Fibroblast of peridontal ligament (primary cell): ENCODE measurements around the gene TPRA1.
"Not testable (repeated sequence)": the region's sequence is repeated elsewhere in the genome, so short reads cannot be mapped to it uniquely, and the experiment has no call there.

Experiments used
- DNase-seq: peaks from one replicate; pipeline ENCODE4 v3.0.0-alpha.2; 2010; ENCODE audit errors: extremely low read depth

Gene TPRA1

DNA sequence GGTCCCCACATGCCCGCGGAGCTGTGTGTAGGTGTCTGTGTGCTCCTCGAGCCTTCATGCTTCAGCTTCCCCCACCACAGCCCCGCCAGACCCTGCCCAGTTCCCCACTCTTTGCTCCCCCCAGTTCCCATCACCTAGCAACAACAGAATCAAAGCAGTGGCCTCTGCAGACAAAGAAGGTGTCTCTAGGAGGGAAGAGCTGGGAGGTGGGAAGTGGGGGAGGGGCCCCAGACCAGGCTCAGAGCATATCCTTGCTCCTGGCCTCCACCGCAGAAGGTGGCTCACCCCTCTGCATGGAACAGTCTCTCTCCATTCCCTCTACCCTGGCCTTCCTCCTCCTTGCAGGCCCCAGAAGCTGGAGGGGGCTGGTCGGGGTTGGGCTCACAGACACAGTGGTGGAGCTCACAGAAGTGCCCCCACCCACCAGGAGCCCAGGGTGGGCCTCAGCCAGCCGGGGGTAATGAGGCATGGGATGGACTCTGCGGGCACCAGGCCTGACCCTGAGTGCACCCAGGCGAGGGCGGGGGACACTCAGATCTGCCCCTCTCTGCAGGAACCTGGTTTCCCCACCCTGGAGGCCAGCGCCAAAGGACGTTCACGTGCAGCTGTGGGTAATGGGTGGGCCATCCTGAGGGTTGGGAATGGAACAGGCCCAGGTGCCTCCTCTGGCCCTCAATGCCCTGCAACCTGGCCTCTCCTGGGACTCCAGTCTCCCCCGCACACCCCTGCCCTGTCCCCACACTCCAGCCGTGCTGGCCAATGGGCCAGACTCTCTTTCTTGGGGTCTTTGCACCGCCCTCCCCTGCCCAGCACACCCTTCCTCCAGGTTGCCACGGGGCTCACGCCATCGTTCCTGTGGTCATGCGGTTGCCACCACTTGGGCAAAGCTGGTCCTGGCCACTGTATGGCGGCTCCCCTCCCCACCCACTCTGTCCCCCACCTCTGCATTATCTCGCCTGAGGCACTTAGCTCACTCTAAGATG lies 53.4 kb downstream of the TPRA1 start:
- no peak for DNase-seq

DNA sequence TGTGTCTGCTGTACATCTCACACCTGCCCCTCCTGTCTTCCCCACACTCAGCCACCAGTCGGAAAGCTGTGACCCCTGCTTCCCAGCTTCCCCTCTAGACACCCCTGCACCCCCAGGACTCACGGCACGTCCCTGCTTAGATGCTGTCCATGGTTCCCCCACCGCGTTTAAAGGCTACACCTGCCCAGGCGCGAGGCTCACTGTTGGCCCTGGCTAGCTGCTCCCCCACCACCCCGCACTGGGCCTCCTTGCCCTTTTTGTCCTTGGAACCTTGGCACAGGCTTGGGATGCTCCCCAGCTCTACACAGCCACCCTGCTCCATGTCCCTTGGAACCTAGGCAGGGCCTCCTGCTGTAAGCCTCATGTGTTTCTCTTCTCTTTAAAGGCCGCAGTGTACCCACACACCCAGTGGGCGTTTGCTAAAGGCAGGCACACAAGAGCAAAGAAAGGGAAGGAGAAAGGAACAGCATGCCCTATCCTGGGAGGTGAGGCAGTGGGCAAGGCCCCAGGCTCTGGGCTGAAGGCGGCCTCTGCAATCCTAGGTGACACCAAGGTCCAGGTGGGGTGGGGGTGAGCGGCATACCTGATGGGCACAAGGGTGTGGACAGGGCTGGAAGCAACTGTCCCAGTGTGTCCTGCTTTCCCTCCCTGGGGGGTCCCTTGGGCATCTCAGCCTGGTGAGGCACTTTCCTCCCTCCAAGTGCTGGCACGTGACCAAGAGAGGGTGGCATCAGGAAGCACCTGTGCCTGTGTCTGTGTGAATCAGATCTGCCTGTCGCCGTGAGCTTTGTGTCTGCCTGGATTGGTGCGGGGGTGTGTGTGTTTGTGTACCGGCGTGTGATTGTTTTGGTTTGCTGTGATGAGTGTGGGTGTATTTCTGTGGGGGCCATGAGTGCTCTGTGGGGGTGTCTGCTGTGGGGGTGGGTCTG lies 54.4 kb downstream of the TPRA1 start:
- no peak for DNase-seq

DNA sequence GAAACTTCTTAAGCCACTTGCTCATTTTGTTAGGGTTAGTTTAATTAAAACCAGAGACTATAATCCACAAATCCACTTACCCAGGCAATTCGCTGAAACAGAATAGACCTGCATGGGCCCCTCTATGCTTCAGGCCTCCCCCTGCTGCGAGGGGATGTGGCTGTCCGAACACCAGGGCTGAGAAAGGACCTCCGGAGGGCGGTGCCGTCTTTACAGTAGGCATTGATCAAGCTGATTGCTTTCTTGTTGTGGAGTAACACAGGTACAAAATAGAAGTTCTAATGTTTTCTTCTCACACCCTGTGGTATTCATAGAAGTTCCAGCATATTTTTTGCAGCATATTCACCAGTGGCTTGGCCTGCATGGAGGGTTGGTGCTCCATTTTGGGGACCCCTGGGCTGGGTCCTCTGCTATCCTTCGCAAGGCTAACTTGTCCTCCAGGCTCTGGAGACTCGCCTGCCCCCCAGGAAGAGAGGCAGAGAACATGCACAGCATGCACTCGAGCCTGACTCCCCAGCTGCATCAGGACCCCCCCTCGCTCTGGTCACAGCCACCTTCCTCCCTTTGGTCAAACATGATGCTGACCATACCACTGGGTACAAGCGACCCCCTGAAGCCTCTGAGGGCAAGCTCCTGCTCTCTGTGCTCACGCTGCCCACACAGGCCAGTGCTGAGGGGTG lies 55.3 kb downstream of the TPRA1 start:
- DNase-seq = no peak

DNA sequence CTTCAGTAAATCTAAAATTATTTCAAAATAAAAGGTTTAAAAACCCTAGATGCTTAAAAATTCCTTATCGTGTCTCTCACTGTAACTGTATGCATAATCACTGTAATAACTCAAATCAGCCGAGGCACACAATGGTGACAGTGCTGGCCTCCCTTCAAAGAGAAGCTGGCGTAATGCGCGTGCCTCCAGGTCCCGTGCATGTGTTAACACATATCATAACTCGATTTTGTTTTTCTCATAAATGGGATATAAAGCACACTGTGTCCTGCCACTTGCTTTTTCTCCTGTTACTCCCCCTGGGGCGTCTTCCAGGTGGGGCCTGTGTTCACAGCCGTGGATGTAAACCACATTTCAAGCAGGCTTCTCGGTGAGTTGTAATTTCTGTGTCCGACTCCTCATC lies 56.0 kb downstream of the TPRA1 start:
- DNase-seq = no peak

DNA sequence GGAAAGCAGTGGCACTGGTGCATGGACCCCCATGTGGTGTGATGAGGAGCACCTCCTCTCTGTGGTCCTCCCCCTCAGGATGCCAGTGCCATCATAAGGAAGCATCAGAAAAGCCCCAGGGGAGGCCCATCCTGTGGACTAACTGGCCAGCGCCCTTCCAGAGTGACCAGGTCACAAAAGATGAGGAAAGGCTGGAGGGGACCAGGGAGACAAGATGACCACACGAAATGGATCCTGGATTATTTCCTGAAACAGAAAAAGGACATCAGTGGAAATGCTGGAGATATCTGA lies 56.4 kb downstream of the TPRA1 start:
- DNase-seq = no peak

DNA sequence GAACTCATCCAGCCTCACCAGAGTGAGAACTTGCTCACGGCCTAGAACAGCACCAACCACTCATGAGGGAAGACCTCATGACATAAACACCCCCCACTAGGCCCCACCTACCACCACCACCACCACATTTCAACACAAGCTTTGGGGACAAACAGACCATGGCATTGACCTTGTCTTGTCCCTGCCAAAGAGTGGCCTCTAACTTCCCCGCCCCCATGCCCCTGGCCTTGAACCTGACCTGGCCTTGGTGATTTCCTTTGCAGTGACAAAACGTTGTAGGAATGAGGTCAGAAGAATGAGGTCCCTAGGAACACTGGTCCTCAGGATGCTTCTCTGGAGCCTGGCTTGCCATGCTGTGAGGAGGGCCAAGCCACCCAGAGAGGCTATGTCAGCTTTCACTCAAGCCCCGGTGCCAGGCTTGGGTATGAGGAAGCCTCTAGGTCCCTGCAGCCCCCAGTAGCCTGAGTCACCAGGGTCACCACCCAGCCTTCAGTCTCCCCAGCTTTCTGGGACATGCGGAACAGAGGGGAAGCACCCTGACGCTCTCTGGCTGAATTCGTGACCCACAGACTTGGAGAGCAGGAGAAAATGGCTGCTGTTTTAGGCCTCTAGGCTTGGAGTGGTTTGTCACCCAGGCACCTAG lies 57.9 kb downstream of the TPRA1 start:
- DNase-seq = no peak

DNA sequence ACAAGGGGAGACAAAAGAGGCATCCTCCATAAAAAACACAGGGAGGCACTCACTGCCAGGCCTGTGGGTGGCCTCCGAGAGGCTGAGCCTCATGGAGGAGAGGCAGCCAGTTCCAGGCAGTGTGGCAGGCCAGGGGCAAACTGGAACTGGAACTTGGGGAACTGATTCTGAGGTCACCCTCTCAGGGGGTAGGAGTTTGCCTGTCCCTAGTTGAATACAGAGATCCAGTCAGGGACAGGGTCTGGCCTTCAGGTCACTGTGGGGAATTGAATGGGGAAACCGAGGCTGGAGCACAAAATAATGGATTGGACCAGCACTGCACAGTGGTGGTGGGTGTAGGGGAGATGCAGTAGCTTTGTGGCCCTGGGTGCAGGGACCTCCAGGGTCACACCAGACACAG lies 58.7 kb downstream of the TPRA1 start:
- DNase-seq = no peak

DNA sequence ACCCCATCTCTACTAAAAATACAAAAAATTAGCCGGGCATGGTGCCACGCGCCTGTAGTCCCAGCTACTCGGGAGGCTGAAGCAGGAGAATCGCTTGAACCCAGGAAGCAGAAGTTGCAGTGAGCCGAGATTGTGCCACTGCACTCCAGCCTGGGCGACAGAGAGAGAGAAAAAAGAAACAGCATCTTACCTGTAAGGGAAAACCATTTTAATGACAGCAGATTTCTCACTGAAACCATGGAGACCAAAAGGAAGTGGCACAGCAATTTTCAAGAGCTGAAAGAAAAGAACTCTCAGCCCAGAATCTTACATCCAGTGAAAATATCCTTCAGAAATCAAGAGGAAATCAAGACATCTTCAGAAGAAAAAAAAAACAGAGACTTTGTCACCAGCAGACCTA lies 59.7 kb downstream of the TPRA1 start:
- not testable (repeated sequence) for DNase-seq

DNA sequence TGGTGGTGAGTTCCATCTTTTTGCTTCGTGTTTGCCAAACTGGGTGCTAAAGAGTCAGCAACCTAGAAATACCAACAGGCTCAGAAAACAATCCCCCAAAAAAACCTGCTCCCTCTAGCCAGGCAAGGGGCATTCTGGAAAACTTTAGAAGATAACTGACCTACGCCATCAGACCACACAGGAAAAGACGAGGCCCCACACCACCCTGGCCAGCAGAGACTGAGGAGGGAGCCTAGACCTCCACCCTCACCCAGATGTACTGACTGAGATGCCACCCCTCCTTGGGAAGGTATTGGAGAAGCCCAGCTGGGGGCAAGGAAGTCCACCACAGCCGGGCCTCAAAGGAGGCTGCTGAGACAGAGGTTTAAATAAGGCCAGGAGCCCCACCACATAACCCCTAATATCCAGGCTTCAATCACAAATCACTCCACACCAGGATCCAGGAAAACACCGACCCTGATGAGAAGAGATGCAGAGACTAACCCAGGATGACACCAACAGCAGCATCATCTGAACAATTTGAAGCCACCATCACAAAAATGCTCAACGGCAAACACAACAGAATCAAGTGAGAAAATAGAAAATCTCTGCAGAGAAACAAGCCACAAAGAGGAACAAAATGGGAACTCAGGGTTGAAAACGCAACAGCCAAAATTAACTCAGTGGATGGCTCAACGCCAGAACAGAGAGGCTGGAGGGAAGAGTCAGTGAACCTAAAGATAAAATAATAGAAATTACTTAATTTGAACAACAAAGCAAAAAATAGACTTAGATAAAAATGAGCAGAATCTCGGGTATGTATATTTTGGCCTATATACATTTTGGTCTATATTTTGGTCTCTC lies 61.0 kb downstream of the TPRA1 start:
- no peak for DNase-seq

DNA sequence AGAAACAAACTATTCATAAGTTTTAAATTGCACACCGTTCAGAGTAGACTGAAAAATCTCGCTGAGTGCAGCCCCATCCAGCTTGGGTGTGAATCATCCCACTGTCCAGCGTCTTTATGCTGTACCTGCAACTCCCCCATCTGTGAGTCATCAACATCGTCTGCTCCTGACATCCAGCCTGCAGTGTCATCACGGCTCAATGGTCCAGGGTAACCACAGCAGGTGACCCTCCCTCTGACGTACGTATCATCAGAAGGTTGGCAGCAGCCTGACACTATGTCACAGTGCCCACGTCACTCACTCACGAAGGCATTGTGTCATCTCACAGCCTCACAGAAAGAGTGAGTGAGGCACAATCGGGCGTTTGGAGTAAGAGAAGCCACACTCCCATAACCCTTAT lies 65.2 kb downstream of the TPRA1 start:
- DNase-seq = no peak

DNA sequence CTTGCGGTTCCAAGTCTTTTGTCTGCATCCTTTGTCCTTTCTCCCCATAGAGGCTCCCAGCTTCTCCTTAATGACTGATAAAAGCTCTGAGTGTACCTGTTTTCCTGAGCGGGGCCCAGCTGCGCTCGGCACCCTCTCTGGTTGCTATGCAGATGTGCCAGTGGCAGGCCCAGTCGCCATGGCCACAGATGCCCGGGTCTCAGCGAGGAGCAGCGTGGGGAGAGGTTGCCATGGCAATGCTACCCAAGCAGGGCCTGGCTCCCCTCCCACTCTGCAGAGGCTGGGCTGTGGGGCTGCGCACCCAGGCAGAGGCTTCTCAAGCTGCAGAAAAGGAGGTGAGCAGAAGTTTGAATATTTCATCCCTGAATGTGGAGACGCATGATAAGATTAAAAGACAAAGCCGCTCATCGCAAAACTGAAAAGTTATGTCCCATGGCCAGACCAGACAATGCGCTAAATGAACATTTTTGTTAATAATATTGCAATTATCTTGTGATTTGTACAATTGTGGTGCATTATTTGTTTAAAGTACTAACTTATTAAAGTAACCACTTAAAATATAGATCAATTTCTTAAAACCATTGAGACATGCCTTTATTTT lies 66.1 kb downstream of the TPRA1 start:
- no peak for DNase-seq
